ENCODE results near the gene ALDH18A1. TPM values are rescaled to one million over a fixed set of nuclear protein-coding genes. Genes with fewer than 3 reads are reported as not detected.
A peak's percentile ranks its signal among the peaks of the same experiment; 100 is the strongest.

Gene ALDH18A1
- total and polyA plus RNA-seq, 4 donors: 10.0 to 35.0 (median 25.2) TPM

GRCh38 chr10:95660283-95660682 lies 3.8 kb upstream of the ALDH18A1 start:
- Histone ChIP-seq H3K9me3 (ENCODE audit: control insufficient read depth in 4 of 4, low read length in 3 of 4) (no peaks in the 10 kb centered on the region), H3K4me1 (ENCODE audit: control insufficient read depth in 4 of 4, insufficient read depth in 4 of 4, low read length in 3 of 4) (peaks cover 2 to 36% (median 13%) of the 10 kb centered on the region in 4 donors), H3K4me3 (ENCODE audit: low read depth in 1 of 3, low read length in 3 of 3) (no peak overlapping the region), H3K27ac (ENCODE audit: low read depth in 1 of 2, low read length in 2 of 2) (no peak overlapping the region), H3K36me3 (ENCODE audit: control insufficient read depth in 4 of 4, insufficient read depth in 3 of 4, low read depth in 1 of 4, low read length in 3 of 4) (peaks cover 0 to 2% (median 0%) of the 10 kb centered on the region in 4 donors), H3K27me3 (ENCODE audit: control insufficient read depth in 4 of 4, insufficient read depth in 4 of 4, low read length in 3 of 4) (no peaks in the 10 kb centered on the region), H3K9ac (ENCODE audit: low read depth in 1 of 2, low read length in 2 of 2) (no peak overlapping the region)
- DNase-seq (ENCODE audit: low spot score): no peak
- TF ChIP-seq RXRA (IDR thresholded peaks at IDR 0.05) (no peak), ATF3 (IDR thresholded peaks at IDR 0.05) (no peak), CTCF (IDR thresholded peaks at IDR 0.05; ENCODE audit: low read depth, low read length, missing input control) (no peak), EGR1 (IDR thresholded peaks at IDR 0.05; ENCODE audit: low read depth in 2 of 2) (no peak), YY1 (IDR thresholded peaks at IDR 0.05) (no peak), GABPA (IDR thresholded peaks at IDR 0.05 in 1 of 2, conservative IDR thresholded peaks at IDR 0.05 in 1 of 2) (no peak), FOXA1 (IDR thresholded peaks at IDR 0.05) (no peak), REST (IDR thresholded peaks at IDR 0.05) (no peak), RAD21 (IDR thresholded peaks at IDR 0.05) (no peak), FOXA2 (IDR thresholded peaks at IDR 0.05) (no peak), ZBTB33 (IDR thresholded peaks at IDR 0.05) (no peak), MAX (IDR thresholded peaks at IDR 0.05) (no peak), JUND (IDR thresholded peaks at IDR 0.05) (no peak), SP1 (IDR thresholded peaks at IDR 0.05) (no peak), HNF4A (conservative IDR thresholded peaks at IDR 0.05) (no peak)

GRCh38 chr10:95657250-95657649 lies 739 bp upstream of the ALDH18A1 start:
- Histone ChIP-seq H3K9me3 (ENCODE audit: control insufficient read depth in 4 of 4, low read length in 3 of 4) (no peaks in the 10 kb centered on the region), H3K4me3 (ENCODE audit: low read depth in 1 of 3, low read length in 3 of 3) (peak overlapping the region in 2 of 3 donors; percentile 66 to 93), H3K36me3 (ENCODE audit: control insufficient read depth in 4 of 4, insufficient read depth in 3 of 4, low read depth in 1 of 4, low read length in 3 of 4) (peaks cover 0 to 7% (median 3%) of the 10 kb centered on the region in 4 donors), H3K4me1 (ENCODE audit: control insufficient read depth in 4 of 4, insufficient read depth in 4 of 4, low read length in 3 of 4) (peaks cover 0 to 20% (median 4%) of the 10 kb centered on the region in 4 donors), H3K27ac (ENCODE audit: low read depth in 1 of 2, low read length in 2 of 2) (no peak overlapping the region), H3K27me3 (ENCODE audit: control insufficient read depth in 4 of 4, insufficient read depth in 4 of 4, low read length in 3 of 4) (no peaks in the 10 kb centered on the region), H3K9ac (ENCODE audit: low read depth in 1 of 2, low read length in 2 of 2) (no peak overlapping the region)
- no peak for DNase-seq (ENCODE audit: low spot score)
- 82% methylated on average over 1 of the region's 1 CpG for WGBS
- TF ChIP-seq REST (IDR thresholded peaks at IDR 0.05) (no peak), RAD21 (IDR thresholded peaks at IDR 0.05) (no peak), MAX (IDR thresholded peaks at IDR 0.05) (no peak), SP1 (IDR thresholded peaks at IDR 0.05) (no peak), FOXA1 (IDR thresholded peaks at IDR 0.05) (no peak)

Measured in liver (tissue), 9 donors.